Superior temporal gyrus (tissue), 1 donor: ENCODE data around the gene CDH13.

ENCODE experiments used
- DNase-seq: peaks from one replicate; pipeline ENCODE4 v3.0.0-alpha.2; 2016; ENCODE audit errors: extremely low spot score

The CDH13 gene

DNA sequence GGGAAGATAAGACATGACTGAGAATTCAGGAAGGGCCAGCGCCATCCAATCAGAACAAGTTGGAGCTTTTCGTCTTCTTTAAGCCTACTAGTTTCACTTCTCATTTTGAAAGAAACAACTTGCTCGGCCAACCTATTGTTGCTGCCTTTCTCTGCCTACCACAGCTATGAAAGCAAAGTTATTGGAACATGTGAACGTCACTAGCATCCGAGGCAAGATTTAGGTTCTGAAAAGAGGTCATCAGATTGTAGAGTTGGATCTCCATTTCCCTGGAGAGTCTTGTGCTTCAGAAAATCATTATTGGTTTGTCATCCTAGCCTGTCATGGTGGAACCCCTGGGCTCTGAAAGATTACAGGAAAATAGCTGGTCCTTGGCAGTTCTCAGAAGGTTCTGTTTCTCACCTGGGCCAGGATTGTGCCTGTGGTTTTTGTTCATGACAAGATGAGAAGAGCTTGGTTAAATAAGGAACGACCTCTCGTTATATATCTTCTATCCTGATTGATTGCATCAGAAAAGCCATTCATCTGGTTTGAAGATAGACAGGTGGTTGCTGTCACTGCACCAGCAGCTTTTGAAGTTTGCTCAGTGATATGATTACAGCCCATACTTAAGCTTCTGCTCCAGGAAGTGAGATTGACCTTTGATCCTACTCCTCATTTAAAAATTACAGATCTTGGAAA lies 25.3 kb downstream of the CDH13 start:
- DNase-seq = no peak

DNA sequence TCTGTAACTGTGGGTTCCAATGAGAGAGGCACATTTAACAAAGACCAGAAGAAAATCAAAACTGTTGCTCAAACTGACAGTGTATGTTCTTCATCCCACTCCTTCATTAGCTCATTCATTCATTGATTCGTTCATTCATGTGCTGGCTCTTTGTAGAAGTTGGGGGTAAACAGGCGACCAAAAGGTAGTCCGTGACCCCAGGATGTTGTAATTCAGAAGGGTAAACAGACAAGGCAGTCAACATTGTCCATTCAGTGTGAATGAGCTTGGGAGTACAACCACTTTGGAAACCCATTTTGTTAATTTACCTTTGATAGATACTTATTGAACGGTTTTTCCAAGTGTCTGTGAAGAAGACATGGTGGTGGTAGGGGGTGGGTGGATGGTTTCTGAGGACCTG lies 26.1 kb downstream of the CDH13 start:
- DNase-seq = no peak

DNA sequence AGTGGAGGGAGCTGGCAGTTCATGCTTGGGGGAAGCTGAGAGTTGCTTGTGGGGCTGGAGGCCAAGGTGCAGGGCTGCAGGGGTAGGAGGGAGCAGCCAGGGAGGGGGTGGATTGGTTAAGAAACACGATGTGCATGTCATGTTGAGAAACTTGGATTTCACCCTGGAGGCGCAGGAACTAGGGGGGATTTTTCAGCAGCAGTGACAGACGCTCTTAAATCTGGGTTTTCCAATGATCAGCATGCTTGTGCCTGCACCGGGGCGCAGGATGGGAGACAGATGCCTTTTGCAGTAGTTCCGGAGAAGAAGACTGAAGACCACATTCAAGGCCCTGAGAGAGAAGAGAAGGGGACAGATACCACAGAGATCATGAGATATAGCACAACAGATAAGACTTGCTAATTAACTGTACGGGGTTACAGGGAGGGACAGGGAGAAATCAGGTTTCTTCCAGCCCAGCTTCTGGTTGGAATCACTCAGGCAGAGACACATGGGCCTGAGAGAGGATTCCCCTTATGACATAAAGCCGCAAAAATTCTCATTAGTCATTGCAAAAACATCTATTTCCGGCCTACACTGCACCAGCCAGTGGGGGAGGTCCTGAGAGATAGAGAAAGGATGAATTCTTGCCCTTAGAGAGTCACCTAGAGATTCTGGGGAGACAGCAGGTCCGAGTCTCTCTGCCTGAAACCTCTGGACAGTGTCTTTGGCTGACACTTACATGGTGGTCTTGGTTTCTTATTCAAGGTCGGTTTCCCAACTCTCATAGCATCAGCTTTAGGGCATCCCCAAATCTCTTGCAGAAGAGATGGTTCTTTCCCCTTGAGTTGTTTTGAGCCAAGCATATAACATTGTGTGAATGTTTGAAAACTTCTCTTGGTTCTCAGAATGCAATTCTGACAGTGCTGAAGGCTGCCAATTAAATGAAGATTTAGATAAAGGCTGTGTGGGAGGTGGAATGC lies 27.1 kb downstream of the CDH13 start:
- no peak for DNase-seq

DNA sequence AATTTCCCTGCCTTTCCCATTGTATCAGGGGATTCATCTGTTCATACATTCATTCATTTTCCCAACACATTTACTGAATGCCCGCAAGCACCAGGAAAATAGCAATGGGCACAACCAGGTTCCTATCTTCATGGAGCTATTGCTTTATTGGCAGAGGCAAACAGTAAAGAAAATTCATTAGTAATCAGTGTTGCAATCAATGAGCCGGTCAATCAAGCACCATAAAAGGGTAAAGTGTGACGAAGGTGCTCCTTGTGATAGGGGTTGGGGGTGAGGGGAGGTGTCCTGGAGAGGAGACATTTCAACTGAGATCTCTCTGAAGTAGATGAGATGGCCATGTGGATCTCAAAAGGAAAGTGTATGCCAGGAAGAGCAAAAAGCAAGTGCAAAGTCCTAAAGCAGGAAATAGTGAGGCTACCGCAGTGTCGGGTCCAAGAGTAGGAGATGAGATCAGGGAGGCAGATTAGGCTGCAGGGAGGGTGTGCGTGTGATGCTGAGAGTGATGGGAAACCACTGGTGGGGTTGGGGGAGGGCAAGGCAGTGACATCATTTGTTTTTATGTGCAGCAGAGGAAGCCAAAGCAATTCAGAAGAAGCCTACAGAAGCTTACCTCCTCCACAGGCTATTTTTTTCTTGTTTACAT lies 28.4 kb downstream of the CDH13 start:
- no peak for DNase-seq

DNA sequence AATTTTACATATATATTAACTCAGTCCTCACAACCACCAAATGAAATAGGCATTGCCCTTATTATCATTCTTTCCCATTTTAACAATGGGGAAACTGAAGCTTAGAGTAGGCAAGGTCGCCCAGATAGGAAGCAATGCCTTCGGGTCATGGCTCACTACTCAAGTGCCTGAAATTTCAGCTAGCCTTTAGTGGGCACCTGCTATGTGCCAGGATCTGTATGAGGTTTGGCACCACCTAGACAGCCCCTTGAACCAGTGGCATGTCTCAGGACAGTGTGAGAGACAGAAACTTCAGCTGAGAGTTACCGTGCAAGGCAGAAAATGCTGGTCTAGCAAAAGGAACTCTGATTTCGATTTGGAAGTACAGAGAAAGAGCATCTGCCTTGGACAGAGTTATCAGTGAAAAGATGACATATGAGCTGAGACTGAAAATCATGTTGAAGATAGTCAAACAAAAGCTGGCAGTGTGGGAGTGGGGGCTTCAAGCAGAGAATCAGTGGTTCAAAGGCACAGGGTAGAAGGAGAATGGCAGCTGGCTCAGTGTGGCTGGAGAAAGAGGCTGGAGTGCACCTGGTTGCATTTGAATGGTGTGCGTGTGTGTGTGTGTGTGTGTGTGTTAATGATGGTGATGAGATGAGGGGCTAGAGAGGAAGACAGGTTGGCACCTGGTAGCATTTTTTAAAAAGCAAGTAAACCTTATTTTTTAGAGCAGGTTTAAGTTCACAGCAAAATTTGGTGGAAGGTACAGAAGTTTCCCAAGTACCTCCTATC lies 29.1 kb downstream of the CDH13 start:
- DNase-seq = no peak

DNA sequence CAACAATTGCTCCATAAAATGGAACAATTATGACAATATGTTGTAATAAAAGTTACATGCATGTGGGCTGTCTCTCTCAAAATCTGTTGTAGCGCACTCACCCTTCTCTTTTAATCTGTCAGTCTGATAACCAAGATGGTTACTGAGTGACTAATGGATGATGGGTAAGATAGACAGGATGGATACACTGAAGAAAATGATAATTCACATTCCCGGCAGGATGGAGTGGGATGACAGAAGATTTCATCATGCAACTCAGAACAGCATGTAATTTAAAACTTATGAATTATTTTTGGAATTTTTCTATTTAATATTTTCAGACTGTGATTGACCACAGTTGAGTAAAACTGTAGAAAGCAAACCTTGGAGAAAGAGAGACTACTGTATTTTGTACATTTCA lies 30.5 kb downstream of the CDH13 start:
- no peak for DNase-seq

DNA sequence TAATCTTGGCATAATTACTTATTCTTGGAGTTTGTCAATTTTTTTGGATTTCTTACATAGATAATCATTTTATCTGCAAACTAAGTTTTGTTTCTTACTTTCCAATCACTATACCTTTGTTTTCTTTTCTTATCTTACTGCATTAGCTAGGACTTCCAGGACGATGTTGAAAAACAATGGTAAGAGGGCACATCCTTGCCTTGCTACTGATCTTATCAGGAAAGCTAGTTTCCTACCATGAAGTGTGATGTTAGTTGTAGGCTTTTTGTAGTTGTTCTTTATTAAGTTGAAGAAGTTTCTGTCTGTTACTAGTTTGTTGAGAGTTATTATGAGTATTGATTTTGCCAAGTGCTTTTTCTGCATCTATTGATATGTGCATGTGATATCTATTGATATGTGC lies 31.0 kb downstream of the CDH13 start:
- no peak for DNase-seq

DNA sequence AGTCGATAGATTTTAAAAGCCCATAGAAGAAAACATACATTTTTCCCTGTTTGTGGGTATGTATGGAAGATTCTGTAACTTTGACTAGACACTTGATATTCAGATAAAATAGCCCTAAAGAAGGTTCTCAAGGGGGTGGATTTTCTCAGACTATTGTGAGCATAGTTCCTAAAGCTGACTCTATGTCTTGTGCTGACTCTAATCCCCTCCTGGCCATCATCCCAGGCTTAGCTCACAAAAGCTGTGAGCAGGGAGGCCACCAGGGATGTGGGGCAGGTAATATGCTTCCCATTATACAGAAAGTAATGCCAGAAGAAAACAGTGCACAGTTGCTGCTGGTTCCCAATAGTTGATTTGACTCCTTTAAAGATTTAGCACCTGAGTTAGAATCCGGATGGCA lies 32.0 kb downstream of the CDH13 start:
- DNase-seq = no peak

DNA sequence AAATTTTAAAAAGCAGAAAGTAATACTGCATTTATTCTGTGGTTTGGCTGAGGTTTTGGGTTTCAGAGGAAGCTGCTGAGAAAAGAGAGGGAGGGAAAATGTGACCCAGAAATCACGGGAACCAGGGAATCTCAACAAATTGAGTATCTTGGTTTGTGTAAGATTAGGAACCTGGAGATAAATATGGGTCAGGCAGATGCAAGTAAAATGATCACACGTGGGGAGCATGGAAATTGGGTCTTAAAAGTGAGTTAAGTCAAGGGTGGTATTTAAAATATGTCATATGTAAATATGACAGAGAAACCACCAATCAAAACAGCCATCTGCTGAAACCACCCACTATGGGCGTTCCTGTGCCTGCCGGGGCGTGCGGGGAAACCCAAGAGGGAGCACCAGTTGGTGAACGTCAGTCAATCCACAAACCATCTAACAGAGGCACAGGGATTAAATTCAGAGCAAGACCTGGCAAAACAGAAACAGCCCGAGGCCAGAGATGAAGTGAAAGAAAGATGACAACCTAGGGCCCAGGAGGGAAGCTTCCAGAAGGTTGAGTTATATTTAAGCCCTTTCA lies 33.4 kb downstream of the CDH13 start:
- no peak for DNase-seq

DNA sequence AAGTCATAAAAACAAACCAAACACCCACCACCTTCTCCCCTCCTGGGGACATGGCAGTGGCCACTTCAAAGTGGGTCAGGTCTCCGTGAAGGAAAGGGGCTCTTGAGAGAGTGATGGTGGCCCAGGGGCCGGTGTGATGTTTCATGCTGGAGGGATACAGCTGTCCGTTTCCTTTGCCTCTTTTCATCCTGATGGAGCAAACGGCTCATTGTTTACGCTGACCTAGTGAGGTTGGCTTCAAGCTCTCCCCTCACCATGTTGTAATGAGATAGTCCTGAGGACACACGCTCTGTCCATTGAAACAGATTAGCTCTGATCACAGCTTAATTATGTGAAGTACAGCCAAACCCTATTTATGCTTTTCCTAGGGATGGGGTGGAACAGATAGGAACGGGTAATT lies 34.2 kb downstream of the CDH13 start:
- DNase-seq = no peak

DNA sequence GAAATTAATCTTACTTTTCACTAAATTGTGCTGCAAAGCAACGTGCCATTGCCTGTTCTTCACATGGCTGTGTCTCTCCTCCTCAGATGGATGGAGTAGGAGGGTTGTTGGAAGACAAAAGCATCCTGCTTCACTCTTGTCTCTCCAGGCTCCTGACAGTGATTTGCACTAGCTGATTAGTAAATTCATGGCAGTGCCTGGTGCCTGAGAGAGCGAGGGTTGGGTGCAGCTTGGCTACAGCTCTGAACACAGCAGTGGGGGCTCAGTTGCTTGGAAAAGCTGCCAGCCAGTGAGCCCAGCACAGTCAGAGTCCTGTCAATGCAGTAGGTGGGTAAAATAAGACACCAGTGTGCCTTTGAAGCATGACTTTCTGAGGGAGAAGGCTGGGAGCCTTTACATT lies 37.4 kb downstream of the CDH13 start:
- DNase-seq = no peak

DNA sequence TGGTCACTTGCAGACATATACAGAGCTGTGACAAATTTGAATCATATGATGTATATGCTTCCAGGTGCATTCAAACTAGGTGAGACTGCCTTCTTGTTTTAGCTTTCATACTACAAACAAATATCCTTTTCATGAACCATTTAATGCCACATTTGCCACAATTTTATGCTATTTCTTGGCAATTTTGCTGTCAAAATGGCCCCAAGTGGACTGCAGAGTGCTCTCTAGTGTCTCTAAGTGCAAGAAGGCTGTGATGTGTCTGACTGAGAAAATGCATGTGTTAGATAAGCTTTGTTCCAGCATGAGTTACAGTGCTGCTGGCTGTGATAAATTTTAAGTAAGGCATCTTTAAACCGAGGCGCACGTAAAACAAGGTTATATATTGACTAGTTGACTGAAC lies 38.3 kb downstream of the CDH13 start:
- no peak for DNase-seq

DNA sequence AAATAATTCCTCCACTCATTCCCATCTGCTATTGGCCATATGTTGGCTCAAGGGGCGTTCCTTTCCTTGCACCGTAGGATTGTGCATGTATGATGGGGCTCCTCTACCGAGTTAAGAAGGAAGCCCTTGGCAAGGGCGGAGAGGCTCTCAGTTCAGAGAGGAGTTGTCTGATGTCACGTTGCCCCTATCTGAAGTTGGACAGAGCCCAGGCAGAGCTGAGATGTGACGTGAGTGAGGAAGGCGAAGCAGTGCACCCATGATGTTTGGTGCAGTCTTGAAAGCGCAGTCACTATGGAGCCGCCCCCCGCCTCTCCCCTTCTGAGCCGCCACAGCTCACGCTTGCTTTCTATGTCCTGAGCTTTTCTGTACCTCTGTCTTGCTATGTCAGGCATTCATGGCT lies 40.7 kb downstream of the CDH13 start:
- DNase-seq = no peak

DNA sequence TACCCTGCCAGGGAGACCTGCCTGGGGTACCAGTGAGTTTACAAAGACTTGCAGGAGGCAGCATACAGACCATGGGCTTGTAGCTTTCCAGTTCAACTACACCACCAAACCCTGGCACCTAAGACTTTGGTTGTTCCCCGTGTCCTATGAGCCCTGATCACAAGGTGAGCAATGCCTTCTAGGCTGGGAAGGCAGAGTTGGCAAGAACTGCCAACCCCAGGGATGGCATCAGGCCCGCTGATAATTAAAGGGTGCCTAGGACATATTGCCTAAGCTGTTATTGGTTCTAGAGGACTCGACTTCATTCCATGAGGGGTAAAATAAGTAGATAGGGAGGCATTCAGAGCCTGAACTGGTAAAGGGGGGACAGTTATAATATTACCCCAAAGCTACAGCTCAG lies 41.3 kb downstream of the CDH13 start:
- no peak for DNase-seq

DNA sequence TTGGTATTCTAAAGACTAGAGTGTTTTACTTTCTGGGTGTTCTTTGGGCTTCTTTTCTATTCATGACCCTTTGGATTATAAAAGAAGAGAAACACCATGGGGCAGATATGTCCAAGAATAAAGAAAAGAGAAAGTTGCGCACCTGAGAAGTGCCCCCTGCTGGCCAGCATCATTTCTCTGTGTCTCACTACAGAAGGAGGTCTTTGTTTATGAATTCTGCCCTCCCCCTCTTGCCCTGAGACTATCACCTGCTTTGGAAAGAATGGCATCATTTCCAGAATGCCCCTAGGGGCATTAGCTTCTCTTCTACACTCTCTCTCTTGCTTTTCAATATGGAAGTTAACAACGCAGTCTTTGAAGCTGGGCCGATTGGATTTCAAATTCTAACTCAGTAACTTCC lies 45.0 kb downstream of the CDH13 start:
- DNase-seq = no peak

DNA sequence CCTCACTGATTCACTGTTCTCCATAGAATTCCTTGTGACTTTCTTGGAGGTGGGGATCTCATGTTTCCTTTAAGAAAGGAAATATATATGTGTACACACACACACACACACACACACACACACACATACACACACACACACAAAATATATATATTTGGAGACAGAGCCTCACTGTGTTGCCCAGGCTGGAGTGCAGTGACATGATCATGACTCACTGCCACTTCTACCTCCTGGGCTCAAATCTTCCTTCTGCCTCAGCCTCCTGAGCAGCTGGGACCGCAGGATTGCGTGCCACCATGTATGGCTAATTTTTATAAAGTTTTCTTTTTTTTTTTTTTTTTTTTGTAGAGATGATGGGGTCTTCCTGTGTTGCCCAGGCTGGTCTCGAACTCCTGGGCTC lies 45.9 kb downstream of the CDH13 start:
- DNase-seq = no peak

DNA sequence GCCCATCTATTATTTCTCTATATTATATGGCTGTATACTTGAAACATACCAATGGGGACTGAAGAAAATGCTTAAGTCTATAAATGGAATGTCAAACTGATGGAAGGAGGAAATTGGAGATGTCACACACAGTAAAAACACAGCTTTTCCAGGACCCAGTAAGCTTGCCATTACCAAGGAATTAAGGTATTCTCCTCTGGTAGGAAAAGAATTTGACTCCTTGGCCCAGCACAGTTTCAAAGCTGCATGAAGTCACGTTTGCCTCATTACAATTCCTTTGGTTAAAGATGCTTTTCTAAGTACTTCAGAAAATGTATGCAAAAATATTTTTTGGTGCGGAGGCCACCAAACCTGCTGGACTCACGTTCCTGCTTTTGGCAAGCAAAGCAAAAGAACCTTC lies 48.5 kb downstream of the CDH13 start:
- no peak for DNase-seq

DNA sequence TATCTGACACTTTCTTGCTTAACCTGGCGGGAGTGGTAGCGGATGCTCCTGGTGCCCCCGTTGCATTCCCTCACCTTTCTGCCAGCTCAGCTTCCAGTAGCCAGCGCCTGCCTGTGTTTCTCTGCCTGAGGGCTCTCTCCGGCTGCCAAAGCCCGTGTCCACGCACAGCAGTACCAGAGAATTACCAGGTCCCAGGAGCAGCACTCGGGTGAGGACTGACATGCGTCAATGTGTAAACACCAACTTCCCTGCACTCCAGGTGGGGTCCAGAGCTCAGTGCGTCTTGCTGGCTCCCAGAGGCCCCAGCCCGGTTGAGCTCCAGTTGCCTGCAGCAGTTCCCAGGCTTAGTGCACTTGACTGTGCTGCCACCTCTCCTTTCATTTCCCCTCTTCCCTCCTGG lies 54.8 kb downstream of the CDH13 start:
- DNase-seq = no peak

DNA sequence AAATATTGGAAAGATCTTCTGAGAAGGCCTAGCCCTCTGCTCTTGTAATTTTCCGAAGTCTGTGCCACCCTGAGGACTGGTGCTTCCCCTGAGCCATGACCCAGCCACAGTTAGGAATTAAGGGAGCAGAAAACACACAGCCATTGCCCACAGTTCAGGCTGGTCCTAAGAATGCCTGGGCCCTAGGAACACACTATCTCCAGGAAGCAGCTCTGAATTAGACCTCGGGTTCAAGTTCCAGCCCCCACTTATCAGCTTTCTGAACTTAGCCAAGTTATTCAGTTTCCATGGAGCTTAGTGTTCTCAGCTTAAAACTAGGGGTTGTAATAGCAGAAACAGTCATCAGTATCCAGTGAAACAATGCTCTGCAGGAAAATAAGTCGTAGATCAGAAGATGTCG lies 56.0 kb downstream of the CDH13 start:
- DNase-seq = no peak

DNA sequence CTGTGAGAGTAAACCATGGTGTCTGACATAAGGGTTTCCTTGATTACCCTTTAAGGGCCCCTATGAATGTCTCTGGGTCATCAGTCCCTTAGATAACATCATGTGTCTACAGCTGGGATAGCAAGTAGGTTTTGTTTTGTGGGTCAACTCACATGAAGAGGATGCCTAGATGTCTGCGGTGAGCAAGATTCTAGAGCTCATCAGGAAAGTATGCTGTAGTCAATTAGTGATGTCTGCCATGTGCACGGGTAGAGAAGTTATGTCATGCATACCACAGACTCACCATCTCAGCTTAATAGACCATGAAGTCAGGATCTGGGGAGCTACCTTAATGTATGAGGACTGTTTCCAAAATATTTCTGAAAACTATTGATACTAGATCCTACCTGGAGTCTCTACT lies 57.5 kb downstream of the CDH13 start:
- no peak for DNase-seq

DNA sequence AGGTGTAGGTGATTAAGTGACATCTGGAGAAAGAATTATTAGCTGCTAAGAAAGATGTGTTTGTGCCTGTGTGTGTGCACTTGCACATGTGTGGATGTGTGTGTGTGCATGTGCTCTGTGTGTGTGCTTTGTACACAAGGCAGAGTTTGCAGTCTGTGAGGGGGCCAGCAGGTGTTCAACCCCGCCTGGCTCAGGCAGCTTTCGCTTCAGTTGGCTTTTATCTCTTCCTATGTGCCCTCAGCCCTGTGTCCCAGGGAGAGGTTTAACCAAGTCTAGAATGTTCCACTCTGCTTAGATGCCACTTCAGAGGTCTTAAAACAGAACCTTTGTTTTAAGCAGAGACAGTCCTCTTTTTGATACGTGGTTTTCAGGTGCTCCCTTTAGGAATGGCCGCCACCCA lies 58.8 kb downstream of the CDH13 start:
- DNase-seq = no peak
